GM12878 (cell line): Measurements from ENCODE around the gene OOSP3.

Source experiments
- CBFB ChIP-seq: IDR thresholded peaks from 2 replicates; pipeline ENCODE4 v1.6.1; 2016; ENCODE audit warnings: antibody characterized with exemption, low read depth
- STAT1 ChIP-seq: fragments of 450-650 bp; conservative IDR thresholded peaks from 2 replicates; pipeline ENCODE4 v1.6.1; 2014; ENCODE audit warnings: antibody characterized with exemption, mild to moderate bottlenecking

- TF ChIP-seq CBFB (no peak), STAT1 (no peak)
Observed at GRCh38 chr11:59878575-59878974, at the start of gene OOSP3.
